Stimulated activated CD4-positive, alpha-beta T cell treated with anti-CD3 and anti-CD28 coated beads, Interleukin-1b, Interleukin-23, amount 100 ng/mL, for 48 hours (primary cell): ENCODE results near the gene AIM2.
A peak's percentile ranks its signal among the peaks of the same experiment; 100 is the strongest.
"Not testable (repeated sequence)": the region's sequence is repeated elsewhere in the genome, so short reads cannot be mapped to it uniquely, and the experiment has no call there.

Experiments
- DNase-seq: peaks from one replicate; pipeline ENCODE4 v3.0.0-alpha.2; 2020

AIM2 gene, protein sequence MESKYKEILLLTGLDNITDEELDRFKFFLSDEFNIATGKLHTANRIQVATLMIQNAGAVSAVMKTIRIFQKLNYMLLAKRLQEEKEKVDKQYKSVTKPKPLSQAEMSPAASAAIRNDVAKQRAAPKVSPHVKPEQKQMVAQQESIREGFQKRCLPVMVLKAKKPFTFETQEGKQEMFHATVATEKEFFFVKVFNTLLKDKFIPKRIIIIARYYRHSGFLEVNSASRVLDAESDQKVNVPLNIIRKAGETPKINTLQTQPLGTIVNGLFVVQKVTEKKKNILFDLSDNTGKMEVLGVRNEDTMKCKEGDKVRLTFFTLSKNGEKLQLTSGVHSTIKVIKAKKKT

DNA sequence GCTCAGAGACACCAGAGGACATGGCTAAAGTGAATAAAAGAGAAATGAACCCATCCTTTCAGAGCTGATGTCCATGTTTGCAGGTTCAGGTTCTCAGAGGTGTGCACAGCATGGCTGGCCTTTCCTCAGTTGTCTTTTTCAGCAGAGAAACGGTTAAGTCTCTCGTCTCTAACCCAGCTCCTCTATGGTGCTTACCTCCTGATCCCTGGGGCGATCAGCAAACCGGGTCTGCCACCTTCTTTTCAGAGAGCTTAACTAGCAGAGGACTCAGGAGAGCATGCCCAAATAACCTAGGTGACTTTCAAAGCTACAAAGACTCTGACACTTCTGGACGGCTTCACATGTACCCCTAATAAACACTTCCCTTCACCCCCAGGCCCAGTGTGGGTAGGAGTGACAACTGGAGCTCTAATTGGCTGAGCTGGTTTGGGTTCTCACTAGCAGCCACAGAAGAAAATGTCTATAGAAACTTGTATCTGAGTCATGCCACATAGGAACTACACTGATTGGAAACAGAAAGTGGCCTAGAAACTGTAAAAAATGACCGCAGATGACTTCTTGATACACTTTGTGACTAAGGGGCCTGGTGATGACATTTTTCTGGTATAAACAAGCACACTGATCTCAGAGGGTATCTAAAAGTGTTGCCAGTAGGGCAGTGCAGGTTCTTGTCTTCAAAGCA lies at the start of gene AIM2:
AIM2 (minus strand) TSS at position 329 of the 682 bp plus-strand sequence. CDS start 3,267 bp downstream, outside the sequence.
- peak; percentile 77 for DNase-seq

DNA sequence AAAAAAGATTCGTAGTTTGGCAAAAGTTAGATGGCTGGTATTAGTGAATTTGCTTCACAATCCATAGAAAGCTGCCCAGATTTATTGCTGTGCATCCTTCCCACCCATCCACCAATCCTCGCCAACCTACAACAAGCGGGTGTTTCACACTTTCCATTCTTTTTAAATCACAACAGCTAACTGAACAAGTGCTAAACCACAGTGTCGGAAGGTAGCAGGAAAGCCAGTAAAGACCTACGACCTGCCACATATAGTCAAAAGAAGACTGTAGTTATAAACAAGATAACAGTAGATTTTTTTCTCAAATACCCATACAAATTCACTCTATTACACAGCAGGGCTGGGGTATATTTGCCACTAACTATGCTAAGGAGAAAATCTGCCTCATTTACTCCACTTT lies 47.0 kb upstream of the AIM2 start:
- no peak for DNase-seq

DNA sequence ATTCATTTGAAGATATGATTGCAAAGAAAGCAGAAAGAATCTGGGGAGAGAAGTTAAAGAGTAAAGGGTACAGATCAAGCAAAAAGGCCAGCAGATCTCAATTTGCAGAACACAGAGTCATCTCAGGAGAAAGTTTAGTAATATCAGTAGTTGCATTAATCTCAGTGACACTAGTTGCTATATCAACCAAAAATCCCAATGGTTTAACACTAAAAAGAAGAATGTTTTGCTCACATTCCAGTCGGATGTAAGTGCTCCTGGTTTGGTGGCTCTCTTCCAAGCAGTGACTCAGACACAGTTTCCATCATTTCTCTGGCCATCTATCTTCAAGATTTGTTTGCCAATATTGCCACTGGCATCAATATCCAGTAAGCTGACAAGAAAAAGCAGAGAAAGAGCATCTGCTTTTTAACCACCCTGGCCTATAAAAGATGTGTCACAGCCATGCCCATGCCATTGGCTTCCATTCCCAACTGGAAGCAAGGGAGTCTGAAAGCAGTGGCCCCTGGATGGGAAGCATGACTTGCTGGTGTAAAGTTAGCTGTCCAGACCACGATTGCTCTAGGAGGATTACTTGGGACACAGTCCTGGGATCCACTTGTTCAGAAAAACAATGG lies 45.5 kb upstream of the AIM2 start:
- DNase-seq = no peak

DNA sequence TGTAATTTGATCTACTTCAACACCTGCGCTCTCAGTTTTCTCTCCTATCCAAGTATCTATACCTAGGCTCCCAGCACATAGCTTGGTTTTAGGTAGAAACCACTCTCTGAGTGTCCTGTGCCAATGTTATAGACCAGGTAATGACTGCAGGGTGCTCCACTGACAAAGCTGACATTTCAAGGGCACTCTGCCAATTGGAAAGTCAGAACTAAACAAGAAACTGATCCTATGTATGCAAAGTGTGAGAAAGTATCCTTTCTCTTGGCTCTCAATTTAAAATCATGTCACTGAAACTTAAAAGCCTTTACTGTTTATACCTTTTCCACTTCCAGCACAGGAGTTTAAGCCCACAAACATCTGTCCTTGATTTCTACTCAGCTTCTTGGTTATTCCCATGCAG lies 45.0 kb upstream of the AIM2 start:
- DNase-seq = no peak

DNA sequence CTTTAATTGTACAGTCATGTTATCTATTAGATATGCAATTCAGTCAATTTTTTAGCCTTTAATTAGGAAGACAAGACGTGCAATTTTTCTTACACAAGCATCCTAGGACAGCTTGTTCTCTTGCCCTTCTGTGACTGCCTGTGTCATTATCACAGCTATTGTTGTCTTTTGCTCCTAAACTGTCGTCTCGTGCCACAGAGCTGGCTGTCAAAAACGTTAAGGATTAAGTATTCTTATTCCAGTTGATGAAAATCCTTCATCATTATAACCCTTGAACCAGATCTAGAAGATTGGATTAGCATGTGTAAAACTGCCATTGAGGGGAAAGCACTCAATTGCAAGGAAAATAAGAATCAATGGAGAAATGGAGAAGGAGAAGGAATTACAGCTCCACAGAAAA lies 43.8 kb upstream of the AIM2 start:
- DNase-seq = no peak

DNA sequence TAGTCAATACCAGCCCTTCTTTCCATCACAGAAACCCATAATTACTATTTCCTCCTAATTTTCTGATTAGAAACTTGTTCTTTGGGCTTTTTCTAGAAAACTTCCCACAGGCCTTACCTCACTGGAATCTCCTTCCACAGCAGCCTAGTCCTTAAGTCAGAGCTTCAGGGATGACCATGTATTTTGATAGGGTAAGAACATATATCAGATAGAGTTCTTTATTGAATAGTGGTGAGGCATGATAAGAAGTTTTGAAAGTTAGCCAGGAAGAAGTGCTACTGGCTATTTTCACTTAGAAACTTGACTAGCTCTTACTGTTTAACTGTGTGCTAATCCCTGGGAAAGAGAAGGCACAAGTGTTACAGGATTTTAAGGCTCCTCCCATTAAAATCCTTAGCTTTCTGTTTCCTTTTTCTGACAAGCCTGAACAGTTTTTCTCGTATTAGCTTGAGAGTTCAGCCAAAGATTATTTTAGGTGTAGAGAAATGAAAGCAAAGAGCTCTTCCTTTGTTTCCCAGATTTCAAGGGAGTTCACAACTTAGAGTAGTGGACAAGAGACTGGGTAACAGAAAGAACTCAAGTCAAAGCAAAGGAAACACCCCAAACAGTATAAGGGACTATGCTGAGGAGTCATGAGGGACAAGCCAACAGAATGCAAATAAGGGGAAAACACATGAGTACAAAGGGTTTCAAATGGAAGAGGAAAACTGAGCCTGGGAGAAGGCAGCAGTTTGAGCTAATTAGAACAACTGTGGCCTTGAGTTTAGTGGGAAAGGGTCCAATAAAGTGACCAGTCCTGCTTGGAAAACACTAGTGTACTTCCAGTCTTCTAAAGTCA lies 37.2 kb upstream of the AIM2 start:
- no peak for DNase-seq

DNA sequence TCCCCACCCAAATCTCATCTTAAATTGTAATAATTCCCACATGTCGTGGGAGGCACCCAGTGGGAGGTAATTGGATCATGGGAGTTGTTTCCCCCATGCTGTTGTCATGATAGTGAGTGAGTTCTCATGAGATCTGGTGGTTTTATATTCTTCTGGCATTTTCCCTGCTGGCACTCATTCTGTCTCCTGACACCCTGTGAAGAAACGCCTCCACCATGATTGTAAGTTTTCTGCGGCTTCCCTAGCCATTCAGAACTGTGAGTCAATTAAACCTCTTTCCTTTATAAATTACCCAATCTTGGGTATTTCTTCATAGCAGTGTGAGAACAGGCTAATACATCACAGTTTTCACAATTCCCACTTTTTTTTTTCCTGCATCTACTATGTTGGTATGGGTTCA lies 26.5 kb upstream of the AIM2 start:
- not testable (repeated sequence) for DNase-seq

DNA sequence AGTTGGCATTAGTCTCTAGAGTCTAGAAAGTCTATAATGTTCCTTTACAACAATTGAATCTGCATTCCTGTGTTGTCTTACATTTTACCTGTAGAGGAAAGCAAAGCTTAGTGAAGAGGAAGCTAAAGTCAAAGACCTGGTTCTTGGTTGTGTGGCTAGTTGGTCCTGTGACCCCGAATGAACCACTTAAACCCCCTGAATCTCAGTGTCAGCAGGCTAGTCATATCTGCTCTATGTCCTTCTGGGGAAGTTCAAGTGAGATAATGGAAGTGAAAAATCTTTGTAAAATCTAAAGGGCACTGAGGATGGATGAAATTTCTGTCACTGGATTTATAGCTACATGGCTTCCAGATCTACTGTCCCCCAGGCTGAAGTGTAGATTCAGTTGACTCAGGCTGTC lies 24.0 kb upstream of the AIM2 start:
- no peak for DNase-seq

DNA sequence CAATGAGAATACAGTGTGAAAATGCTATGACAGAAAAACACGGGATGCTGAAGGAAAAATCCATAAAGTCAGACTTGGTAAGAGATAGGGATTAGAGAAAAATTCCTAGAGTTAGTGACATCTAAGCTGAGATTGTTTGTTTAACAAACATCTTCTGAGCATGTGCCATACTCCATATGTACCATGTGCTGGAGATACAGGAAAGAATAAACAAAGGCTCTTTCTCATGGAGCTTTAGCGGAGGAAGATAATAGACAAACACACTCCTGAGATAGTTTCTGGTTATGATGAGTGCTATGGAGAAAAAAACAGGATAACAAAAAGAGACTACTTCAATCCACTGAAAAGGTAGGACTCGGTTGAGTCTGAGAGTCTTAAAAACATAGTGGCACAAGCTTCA lies 22.0 kb upstream of the AIM2 start:
- no peak for DNase-seq

DNA sequence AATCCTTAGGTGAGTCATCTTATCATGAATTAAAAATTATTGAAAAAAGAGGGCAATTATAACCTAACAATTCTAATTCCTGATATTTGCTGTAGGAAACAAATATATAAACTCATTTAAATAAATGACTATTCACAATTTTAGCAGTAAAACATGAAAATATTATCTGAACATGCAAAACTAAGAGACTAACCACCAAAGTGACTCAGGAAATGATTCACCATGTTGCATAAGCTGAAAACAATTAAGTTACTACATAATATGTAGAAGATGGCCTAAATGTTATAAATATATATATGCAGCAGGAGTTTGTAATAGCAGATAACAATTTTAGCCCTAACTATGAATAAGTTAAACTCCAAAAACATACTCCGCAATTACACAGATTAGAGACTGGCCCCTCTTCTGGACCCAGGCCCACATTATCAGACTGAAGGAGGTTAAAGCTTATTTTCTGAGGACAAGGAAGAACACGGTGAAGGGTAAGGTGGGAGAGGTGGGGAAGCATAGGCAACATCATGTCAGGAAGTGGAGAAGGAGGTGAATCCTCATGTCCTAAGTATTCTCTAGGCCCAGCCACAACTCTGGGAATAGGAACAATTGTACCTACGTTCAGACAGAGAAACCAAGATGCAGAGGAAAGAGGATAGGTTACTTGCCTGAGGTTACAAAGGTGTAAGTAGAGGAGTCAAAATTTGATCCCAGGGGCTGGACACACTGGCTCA lies 15.6 kb upstream of the AIM2 start:
- DNase-seq = no peak

DNA sequence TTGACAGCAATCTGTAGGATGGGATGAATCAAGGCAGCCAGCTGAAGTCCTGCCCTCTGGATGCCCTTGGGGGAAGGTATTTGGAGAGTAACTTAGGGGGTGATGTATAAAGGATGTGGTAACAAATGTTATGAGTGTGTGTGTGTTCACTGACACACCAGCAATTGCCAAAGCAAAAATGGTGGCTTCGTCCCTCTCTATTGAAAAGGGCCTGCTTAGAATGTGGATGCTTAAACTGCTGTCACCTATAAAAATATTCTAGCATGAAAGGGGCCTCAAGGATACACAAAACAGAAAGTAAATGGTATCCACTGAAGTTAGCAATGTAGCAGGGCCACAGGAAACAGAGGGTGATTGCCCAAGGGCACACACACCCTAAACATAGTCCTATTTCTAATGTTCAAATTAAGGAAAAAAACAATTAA lies 15.1 kb upstream of the AIM2 start:
- DNase-seq = peak; percentile 61

DNA sequence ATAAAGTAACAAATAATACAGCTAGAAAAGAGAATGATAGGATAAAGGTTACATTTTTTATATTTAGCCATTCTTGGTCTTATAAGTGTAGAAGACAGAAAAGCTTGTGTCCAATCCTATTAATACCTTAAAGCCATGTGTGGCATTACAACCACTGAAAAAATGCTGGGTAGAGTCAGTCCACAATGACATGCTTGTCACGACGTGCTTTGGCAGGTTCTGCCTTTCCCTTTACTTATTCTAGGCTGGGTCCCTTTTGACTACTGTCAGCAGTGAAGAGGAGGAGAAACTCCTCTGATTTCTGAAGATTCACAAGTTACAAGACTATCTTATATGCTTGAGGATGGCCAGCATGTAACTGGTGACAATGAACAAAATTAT lies 14.6 kb upstream of the AIM2 start:
- DNase-seq = no peak

DNA sequence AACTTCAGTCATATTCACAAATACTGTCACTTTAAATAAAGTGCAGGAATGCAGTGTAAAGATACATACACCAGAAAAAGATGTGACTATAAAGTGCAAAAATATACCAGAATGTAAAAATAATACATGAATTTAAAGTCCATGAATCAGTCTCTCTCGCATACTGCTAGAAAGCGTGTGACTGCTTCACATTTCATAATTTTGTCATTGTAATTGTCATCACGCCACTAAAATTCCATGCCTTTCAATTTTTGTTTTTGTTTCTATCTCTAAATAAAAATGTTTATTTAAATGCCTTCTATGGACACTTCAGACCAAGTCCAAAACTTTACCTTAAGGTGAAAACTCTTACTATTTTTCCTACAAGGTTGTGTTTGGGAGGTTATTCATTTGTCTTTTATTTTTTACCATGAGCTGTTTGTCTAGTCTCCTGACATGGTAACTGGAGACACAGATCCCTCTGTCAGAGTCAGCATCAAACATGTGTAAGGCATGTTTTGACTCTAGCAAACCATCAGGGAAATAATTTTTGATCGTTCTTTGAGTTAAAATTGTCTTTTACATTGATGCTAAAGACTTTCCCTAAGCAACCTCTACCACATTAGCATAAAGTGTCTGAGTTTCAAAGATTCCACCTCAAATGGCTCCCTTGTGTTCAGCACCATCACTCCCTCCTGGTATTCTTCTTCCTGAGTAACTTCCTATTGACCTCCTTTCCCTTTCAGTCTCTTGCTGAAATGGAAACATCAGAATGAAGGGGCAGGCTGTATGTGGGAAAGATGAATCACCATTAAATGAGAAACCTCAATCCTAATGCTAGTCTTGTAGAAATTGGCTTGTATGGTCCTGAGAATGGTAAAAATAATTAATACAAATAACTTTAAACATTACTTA lies 14.0 kb upstream of the AIM2 start:
- DNase-seq = no peak

DNA sequence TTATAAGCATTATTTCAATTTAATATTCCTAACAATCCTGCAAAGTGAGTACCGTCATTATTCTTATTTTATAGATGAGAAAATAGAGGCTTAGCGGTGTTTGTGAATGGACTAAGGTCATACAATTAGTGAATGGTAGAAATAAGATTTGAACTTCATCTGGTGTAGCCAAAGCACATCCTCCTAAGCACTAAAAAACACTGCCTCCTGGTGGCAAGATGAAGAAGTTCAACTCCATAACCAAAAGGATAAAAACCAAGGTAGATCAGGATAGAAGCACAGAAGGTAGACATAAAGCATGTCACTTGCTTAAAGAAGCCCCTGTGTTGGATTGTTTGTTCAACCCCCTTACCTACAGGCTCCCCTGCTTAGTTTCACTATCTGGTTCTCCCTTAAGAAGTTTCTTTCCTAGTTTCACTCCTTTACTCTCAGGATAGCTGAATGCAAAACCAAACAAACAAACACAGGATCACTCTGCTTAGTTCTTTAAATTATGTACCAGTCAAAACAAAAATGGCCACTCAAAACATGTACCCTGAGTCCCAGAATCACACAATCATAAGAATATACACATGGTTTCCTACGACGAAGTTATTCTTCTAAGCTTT lies 12.7 kb upstream of the AIM2 start:
- DNase-seq = no peak

DNA sequence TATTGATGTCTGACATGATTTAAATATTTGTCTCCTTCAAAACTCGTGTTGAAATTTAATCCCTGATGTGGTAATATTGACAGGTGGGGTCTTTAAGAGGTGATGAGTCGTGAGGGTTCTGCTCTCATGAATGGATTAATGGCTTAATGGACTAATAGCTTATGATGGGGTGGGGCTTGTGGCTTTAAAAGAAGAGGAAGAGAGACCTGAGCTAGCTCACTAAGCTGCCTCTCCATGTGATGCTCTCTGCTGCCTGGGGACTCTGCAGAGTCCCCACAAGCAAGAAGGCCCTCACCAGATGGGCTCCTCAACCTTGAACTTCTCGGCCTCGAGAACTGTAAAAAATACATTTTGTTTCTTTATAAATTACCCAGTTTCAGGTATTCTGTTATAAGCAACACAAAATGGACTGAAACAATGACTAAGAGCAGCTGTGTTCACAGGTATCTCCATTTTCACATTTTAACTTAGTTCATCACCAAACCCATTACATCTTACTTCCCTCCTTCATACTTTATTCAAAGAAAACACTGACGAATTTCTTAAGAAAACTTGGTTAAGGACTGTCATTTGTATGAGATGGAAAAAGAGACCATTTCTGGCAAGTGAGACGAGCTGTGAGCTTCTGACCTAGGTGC lies 12.1 kb upstream of the AIM2 start:
- no peak for DNase-seq

DNA sequence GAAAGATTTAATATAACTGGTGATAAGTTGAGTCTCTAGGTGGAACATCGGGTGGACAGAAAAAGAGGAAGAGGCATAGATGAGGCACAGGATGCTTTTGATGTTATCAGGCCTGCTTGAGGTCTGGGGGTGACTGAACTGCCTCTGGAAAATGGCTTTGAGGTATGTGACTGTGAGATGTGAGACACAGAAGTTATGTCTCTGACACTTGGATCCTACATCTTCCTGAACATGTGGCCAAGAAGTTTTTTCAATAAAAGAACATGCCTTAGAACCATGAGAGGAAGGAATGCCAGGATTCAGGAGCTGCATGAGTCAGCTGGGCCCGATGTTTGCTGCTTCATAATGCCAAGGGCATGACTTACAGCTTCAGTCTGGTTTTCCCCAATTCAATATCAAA lies 11.5 kb upstream of the AIM2 start:
- no peak for DNase-seq

DNA sequence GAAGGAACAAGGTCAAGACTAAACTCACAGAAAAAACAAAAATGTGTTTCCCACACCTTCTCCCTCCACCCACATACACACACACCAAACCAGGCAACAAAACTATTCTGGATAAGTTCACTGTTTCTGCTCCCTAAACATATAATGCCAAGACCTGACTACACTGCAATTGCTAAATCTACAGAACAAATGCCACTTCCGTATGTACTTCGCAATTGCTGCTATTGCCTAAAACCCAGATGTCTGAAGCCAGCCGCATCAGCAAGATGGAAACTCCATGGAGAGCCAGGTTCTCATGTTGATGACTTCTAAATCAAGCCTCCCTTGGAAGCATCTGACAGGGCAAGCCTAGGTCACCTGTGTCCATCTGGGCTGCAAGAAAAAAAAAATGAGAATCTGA lies 8.3 kb upstream of the AIM2 start:
- DNase-seq = no peak

DNA sequence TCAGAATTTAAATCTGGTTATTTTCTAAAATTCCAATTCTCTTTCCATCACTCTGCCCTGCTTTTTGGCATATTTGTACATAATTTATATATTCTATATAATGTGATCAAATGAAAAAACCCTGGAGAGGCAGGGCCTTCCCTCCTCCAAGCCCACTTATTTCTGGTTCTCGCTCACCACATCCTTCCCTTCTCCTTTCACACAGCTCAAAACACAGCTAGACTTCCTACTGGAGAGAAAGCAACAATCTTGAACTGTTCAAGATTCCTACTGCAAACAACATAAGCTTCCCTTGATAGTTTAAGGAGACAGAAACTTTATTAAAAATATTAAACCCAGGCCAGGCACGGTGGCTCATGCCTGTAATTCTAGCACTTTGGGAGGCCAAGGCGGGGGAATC lies 7.6 kb upstream of the AIM2 start:
- no peak for DNase-seq

DNA sequence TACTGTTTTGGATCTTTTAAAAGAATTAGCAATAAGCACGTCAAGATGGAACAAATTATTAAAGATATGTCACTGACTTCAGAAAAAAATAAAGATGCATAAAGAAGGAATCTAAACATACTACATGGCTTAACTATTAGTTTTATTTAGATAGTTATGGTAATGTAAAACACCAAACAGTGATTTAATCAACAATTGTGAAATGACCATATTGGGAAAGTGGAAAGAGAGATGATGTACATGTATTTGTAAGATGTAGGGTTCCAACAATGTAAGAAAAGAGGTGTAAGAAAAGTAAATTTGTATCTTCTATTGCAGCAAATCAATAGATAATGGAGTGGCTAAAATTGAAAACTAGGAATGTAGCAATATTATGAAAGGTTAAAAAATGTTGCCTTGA lies 6.4 kb upstream of the AIM2 start:
- no peak for DNase-seq

DNA sequence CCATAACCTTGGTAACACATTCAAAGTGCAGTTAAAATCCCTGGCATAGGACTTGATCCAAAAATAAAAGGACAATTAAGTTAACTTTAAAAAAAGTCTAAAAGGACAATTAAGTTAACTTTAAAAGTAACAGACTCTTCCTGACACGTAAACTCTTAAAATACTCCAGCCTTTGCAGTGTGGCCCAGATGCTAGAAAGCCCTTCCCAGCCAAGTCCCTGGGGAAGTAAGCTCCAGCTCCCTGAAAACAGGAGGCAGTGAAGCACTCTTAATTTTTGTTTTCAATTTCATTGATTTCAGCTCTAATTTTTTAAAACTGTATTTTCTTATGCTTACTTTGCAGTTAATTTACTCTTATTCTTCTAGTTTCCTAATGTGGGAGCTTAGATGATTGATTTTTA lies 5.1 kb upstream of the AIM2 start:
- no peak for DNase-seq

DNA sequence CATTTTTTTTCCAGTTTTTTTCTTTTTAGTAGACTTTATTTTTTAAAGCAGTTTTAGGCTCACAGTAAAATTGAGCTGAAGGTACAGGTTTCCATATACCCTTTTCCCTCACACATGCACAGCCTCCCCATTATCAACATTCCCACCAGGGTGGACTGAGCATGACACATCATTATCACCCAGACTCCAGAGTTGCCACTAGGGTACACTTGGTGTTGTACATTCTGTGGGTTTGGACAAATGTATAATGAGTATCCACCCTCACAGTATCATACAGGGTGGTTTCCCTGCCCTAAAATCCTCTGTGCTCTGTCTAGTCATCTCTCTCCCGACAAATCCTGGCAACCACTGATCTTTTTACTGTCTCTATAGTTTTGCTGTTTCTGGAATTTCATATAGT lies 3.0 kb upstream of the AIM2 start:
- DNase-seq = no peak
